Tibial nerve (tissue), 4 donors: Measurements from ENCODE around the gene ADCY3.

Experiments
- EP300 ChIP-seq, 2 donors: sonication (generic); formaldehyde crosslinking; IDR thresholded peaks; one replicate each; pipeline ENCODE4 v1.6.1; 2017; ENCODE audit warnings: antibody characterized with exemption in 2 of 2, mild to moderate bottlenecking in 1 of 2
- TF ChIP-seq, protein P1 (sequence below), 5 experiments: fragments of 200-600 bp in 3 of 5; fragments of 450-650 bp in 2 of 5; sonication (generic) in 3 of 5; IDR thresholded peaks; one replicate each; pipeline ENCODE4 v1.5.1; 2016 to 2019; ENCODE audit warnings: antibody characterized with exemption in 5 of 5, mild to moderate bottlenecking in 3 of 5, moderate library complexity in 2 of 5

DNA sequence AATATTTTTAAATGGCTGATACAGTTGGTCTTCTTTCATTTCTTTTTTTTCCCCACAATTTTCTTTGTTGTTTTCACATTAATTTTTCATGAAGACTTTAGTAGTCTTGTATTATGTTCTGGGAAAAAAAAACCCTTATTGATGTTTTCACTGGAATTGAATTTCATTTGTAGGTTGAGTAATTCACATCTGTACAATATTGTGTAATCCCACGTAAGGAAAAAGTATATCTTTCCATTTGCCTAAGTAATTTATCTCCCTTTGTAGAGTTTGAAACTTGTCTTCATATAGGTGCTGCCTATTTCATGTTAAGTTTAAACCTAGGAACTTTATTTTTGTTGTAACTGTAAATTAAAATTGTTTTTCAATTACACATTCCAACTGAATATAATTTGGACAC lies 49.7 kb upstream of the ADCY3 start:
- no peak for TF ChIP-seq EP300 (IDR thresholded peaks at IDR 0.05)
- TF ChIP-seq, protein P1, sequence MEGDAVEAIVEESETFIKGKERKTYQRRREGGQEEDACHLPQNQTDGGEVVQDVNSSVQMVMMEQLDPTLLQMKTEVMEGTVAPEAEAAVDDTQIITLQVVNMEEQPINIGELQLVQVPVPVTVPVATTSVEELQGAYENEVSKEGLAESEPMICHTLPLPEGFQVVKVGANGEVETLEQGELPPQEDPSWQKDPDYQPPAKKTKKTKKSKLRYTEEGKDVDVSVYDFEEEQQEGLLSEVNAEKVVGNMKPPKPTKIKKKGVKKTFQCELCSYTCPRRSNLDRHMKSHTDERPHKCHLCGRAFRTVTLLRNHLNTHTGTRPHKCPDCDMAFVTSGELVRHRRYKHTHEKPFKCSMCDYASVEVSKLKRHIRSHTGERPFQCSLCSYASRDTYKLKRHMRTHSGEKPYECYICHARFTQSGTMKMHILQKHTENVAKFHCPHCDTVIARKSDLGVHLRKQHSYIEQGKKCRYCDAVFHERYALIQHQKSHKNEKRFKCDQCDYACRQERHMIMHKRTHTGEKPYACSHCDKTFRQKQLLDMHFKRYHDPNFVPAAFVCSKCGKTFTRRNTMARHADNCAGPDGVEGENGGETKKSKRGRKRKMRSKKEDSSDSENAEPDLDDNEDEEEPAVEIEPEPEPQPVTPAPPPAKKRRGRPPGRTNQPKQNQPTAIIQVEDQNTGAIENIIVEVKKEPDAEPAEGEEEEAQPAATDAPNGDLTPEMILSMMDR (IDR thresholded peaks at IDR 0.05) = no peak
